Measurements from ENCODE around the gene UTRN. TPM values are rescaled to one million over a fixed set of nuclear protein-coding genes. Genes with fewer than 3 reads are reported as not detected.

Gene UTRN
- polyA plus RNA-seq, 1 experiment: 25.6 TPM

DNA sequence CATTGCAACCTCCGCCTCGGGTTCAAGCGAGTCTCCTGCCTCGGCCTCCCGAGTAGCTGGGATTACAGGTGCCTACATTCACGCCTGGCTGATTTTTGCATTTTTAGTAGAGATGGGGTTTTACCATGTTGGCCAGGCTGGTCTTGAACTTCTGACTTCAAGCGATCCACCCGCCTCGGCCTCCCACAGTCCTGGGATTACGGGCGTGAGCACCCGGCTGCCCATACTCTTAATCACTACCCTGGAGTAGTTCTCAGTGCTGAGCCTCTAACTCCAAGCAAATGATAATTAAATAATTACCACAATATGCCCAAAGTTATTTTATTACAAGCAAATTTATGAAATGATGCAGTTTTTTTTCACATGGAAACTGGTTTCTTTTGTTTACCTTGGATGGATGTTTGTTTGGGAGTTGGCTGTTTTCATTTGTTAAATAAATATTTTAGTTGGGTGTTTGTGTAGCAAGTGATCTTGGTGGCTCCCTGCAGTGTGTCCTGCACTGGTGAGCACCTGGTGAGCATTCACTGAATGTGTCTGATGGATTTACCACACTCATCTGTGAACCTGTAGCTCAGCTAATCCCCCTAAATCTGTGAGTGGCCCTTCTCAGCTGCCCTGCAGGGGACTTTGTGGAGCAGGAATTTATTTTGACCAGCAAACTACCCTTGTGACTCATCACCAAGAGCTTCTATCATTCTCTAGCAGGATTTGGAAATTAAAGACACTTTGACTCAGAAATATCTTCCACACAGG lies 36.9 kb downstream of the UTRN start:
- Histone ChIP-seq H3K27me3 (ENCODE audit: control insufficient read depth, insufficient read depth, low read length) (no peaks in the 10 kb centered on the region), H3K36me3 (ENCODE audit: control insufficient read depth, insufficient read depth, low read length) (no peaks in the 10 kb centered on the region), H3K4me3 (ENCODE audit: low read depth, low read length) (no peak overlapping the region)
- POLR2A ChIA-PET: no interaction called here
- CTCF ChIA-PET: interaction anchor here (0.8 kb wide), 1 partner anchor 101 kb away, joined by 3 read pairs; no protein-coding TSS in a partner anchor
- DNase-seq (ENCODE audit: low read depth): no peak
- TF ChIP-seq, protein P1, sequence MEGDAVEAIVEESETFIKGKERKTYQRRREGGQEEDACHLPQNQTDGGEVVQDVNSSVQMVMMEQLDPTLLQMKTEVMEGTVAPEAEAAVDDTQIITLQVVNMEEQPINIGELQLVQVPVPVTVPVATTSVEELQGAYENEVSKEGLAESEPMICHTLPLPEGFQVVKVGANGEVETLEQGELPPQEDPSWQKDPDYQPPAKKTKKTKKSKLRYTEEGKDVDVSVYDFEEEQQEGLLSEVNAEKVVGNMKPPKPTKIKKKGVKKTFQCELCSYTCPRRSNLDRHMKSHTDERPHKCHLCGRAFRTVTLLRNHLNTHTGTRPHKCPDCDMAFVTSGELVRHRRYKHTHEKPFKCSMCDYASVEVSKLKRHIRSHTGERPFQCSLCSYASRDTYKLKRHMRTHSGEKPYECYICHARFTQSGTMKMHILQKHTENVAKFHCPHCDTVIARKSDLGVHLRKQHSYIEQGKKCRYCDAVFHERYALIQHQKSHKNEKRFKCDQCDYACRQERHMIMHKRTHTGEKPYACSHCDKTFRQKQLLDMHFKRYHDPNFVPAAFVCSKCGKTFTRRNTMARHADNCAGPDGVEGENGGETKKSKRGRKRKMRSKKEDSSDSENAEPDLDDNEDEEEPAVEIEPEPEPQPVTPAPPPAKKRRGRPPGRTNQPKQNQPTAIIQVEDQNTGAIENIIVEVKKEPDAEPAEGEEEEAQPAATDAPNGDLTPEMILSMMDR (IDR thresholded peaks at IDR 0.05; ENCODE audit: insufficient read depth, low read depth, low read length): 0 out of 2 replicates have a peak, but pooled peaks have one; percentile 6

DNA sequence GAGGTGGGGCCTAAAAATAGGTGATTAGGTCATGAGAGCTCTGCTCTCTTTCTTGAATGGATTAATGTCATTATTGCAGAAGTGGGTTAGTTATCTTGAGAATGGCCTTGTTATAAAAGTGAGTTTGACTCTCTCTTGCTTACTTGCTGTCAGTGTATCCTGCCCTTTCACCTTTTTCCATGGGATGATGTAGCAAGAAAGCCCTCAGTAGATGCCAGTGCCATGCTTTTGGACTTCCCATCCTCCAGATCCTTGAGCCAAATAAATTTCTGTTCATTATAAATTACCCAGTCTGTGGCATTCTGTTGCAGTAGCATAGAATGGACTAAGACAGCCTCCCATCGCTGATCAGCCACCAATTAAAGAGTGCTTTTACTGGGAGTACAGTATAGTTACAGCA lies 40.1 kb downstream of the UTRN start:
- TF ChIP-seq, protein P1 (IDR thresholded peaks at IDR 0.05; ENCODE audit: insufficient read depth, low read depth, low read length): no peak
- POLR2A ChIA-PET: no interaction called here
- H3K36me3 ChIP-seq (ENCODE audit: control insufficient read depth, insufficient read depth, low read length): no peaks in the 10 kb centered on the region
- CTCF ChIA-PET: no interaction called here
- no peak for DNase-seq (ENCODE audit: low read depth)
- no peaks in the 10 kb centered on the region for H3K27me3 ChIP-seq (ENCODE audit: control insufficient read depth, insufficient read depth, low read length)
- H3K4me3 ChIP-seq (ENCODE audit: low read depth, low read length): no peak overlapping the region

DNA sequence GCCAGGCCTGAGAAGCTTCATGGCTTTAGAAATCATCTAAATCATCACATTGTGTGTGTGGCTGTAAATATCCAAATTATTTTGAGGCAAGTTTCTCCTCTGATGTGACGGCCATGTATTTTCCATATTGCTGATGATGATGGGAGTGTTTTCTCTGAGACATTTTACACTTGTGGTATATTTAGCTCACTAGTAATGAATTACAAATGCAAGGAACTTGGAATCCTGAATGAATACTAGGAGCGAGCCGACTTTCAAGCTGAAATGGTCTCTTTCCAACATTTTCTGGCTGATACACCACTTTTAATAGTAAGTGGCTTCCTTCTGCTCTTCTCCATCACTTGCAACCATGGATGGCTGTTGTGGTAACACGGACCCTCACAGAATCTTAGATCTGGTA lies 41.3 kb downstream of the UTRN start:
- TF ChIP-seq, protein P1 (IDR thresholded peaks at IDR 0.05; ENCODE audit: insufficient read depth, low read depth, low read length): no peak
- CTCF ChIA-PET: no interaction called here
- H3K4me3 ChIP-seq (ENCODE audit: low read depth, low read length): no peak overlapping the region
- no peaks in the 10 kb centered on the region for H3K27me3 ChIP-seq (ENCODE audit: control insufficient read depth, insufficient read depth, low read length)
- DNase-seq (ENCODE audit: low read depth): no peak
- H3K36me3 ChIP-seq (ENCODE audit: control insufficient read depth, insufficient read depth, low read length): no peaks in the 10 kb centered on the region
- POLR2A ChIA-PET: no interaction called here

DNA sequence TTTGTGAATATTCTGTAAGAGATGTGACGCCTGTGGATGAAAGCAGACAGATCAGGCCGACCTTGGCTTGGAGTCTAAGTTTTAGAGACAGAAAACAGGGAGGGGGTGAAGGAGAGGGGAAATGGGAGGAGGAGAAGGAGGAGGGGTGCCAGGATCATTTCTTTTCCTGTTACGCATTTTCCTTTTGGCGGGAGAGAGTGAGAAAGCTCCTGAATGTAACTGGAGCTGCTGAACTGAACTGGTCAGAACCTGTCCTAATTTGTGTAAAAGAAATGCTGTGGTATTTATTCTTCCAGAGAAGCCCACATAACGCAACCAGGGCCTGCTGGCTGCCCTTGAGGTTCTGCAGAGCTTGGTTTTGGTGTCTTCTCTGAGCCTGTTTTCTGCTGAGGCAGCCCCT lies 41.9 kb downstream of the UTRN start:
- ChIA-PET POLR2A (no interaction called here), CTCF (no interaction called here)
- Histone ChIP-seq H3K4me3 (ENCODE audit: low read depth, low read length) (no peak overlapping the region), H3K27me3 (ENCODE audit: control insufficient read depth, insufficient read depth, low read length) (no peaks in the 10 kb centered on the region), H3K36me3 (ENCODE audit: control insufficient read depth, insufficient read depth, low read length) (no peaks in the 10 kb centered on the region)
- DNase-seq (ENCODE audit: low read depth): no peak
- TF ChIP-seq, protein P1 (IDR thresholded peaks at IDR 0.05; ENCODE audit: insufficient read depth, low read depth, low read length): no peak

DNA sequence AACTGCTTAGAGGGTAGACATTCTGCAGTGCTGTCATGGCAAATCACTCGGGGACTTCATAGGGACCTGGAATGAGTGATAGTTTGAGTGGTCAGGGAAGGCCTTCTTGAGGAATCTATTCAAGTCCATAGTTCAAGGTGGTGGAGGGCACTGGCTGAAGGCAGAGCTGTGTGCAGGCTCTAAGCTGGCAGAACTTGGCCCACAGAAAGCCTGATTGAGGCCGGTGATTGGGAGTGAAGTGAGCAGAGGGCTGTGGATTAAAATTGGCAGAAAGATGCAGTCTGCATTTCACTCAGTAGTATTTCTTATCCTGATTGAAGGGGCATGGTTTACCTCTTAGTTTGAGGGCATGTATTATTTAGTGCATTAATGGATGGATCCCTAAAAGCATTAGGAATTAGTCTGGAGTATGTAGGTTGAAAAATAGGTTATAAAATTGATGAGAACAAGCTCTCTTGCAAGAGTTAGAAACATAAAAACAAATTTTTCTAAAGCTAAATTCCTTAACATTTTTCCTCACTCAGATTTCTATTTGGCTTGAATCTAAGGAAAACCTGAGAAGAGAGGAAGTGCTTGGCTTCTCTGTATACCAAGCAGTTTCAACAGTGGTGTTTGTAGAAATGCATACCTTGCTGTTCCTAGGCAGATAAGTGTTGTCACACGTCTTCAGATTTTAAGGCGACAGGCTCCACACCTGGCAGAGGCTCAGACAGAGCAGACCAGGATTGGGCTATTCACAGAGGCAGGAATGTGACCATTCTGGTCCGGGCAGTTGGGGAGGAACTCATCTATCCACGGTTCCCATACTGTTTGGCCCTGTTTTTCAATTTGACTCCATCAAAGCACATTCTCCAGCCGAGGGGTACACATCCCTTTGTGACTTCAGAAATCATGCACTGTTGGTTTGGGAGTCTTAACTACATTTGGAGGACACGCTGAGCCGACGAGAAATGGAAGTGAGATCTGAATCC lies 45.2 kb downstream of the UTRN start:
- ChIA-PET CTCF (no interaction called here), POLR2A (no interaction called here)
- TF ChIP-seq, protein P1 (IDR thresholded peaks at IDR 0.05; ENCODE audit: insufficient read depth, low read depth, low read length): no peak

More for the DNA sequence above, 45.2 kb downstream of the UTRN start:
- no peak for DNase-seq (ENCODE audit: low read depth)
- H3K36me3 ChIP-seq (ENCODE audit: control insufficient read depth, insufficient read depth, low read length): no peaks in the 10 kb centered on the region
- H3K4me3 ChIP-seq (ENCODE audit: low read depth, low read length): no peak overlapping the region
- no peaks in the 10 kb centered on the region for H3K27me3 ChIP-seq (ENCODE audit: control insufficient read depth, insufficient read depth, low read length)
